HG03025 (cell line): ENCODE data around the gene PEX14.

ENCODE experiments used
- ATAC-seq: cut with Tn5 transposase; IDR thresholded peaks from one replicate; pipeline ENCODE4 v1.9.1; 2021; ENCODE audit warnings: mild to moderate bottlenecking, moderate library complexity; ENCODE audit not compliant: unreplicated experiment, low FRiP score

Gene PEX14

DNA sequence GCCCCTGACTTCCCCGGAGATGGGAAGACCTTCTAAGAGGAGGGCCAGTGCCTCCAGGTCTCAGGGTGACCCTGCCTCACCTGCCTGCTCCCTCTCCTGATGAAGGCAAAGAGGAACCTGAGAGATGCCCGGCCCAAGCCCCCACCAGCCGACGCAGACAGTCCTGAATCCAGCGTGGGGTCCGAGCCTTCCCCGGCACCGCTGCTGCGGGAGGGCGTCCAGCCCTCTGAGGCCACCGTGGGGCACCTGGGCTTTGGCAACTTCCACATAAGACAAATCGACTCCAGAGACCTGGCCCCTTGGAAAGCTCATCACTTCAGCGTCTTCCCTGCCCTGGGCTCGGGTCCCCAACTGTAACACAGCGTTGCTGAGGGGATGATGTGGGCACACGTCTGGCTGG lies 199.5 kb downstream of the PEX14 start:
- ATAC-seq: no peak

DNA sequence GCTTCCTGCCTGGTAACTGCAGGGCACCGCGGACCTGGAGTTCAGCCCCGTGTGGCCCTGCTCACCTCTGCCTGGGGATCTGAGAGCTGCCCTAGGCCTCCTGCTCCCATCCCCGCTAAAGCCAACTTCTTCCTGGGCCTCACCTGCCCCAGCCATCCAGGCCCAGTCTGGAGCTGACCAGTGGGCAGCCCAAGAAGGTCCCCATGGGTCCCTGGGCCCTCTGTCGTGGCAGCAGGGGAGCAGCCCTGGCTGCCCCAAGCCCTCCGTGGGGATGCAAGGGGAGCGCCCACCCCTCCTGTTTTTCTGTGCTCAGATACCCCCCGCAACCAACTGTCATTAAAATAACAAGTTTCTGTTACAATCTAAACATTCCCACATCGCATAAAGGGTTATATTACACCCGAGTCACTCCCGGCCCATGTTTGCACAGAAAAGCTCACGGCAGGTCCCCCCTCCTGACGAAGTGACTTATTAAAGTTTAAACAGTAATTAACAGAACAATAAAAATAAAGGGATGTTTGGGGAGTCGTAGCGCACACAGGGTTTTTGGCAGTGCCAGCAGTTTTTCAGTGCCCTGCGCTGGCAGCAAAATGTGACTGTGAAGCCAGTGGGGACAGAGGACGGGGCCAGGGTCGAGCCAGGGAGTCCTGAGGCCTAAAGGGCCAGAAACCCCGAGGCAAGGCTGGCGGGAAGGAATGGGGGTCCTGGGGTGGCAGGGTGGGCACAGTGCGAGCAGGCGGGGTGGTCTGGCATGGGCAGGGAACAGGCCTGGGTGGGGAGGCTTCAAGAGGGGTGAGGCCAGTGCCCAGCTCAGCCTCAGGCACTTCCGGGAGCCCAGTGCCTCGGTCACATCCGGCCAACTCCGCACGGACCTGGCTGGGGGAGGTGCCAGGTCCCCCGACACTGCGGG lies 200.2 kb downstream of the PEX14 start:
- ATAC-seq: no peak

DNA sequence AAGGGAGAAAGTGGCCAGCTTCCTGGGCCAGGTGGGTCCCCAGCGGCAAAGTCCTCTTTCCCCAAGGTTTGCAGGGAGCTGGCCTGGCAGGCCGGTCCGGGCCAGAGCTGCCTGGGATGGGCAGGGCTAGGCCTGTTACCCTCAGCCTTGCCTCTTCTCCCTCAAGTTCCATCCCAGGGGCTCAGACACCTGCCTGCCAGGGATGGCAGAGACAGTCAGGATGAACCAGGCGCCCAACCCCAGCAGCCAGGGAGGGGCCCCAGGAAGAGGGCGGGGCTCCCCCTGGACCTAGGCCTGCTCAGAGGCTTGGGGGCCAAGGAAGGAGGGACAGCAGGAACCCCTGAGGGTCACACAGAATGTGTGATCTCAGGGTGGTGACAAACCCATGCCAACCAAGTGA lies 201.1 kb downstream of the PEX14 start:
- no peak for ATAC-seq

DNA sequence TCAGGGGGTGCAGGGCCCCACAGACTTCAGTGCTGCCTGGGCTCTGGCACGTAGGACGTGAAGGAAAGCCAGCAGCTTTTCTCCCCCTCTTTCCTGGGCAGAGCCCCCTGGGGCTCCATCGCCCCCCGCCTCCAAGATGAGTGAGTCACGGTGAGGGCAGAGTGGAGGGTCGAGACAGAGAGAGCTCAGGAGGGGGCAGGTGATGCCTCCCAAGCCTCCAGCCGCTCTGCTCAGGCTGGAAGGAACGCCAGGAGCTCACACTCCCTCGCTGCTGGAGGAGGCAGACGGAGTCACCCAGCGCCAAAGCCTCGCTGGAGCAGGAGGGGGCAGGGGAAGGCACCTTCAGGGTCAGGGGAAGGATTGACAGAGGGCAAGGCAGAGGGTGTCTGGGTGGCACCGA lies 202.2 kb downstream of the PEX14 start:
- no peak for ATAC-seq

DNA sequence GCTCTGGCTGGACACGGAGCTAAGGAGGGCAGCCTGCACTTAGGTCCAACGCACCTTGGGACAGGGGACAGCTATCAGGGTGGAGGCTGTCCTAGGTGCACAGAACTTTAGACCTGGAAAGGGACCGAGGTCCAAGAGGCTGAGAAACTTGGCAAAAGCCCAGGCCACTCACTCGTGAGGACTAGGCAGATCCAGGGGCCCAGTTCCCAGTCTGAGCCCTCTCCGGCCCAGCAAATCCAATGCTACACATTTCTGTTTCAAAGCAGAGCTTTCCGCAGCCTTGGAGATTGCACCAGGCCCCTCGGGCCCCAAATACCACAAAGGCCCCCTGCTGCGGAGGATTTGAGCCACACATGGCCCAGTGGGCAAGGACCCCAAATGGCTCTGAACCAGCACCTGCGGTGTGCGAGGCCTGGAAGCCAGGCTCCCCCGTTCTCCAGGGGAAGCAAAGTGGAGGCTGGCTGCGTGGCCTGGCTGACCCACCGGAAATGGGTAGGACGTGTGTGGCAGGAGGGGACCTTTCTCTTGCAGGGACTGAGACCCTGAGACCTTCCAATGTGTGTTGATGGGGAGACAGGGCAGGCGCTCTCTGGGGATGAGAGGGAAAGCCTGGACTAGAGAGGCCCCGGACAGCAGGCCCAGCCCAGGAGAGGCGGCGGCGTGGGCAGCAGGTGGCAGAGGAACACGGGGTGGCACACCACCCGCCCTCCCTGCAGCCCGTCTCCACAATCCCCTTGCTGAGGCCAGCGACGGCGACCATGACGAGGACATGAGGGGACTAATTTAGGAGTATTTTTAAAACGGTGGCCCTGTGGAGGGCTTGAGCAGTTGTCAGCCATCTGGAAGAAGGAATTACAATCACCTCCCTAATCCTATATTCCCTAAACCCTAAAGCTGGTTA lies 203.0 kb downstream of the PEX14 start:
- ATAC-seq: no peak

DNA sequence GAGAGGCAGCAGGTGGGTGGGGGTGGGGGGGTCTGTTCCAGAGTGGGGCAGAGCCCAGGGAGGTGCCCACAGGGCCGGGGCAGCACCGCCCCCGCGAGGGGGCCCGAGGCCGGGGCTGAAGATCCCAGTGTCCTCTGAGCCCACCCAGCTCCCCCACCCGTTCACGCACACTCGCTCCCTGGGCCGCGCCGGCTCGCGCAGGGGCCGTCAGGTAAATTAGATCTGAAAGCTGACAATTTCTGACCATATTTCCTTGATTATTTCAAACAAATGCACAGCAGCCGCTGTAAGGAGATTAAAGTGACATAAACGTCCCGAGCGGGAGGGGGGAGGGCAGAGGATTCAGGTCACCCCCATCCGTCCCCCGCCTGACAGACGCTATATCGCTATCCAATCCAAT lies 203.7 kb downstream of the PEX14 start:
- ATAC-seq: no peak

- no peak for ATAC-seq
Observed at GRCh38 chr1:10678852-10679251, 204.1 kb downstream of the PEX14 start.

GRCh38 chr1:10679496-10680220 lies 204.9 kb downstream of the PEX14 start:
- ATAC-seq: no peak
